Umbilical cord (tissue), 1 donor: ENCODE measurements around the gene WNT16. TPM values are rescaled to one million over a fixed set of nuclear protein-coding genes. Genes with fewer than 3 reads are reported as not detected.

Experiments used
- total RNA-seq: library from RNA; depleted of rRNA; stranded (reverse); fragments of >200 nt; gene quantifications from one replicate; pipeline ENCODE4 v1.2.3, GENCODE V29; 2014; ENCODE audit warnings: low replicate concordance; ENCODE audit not compliant: insufficient read depth

Gene WNT16
- total RNA-seq, 1 donor from 2014 or later = 14.7 TPM

Other genes with a start within 250 kb of the WNT16 start
- gene FAM3C, start 67.3 kb downstream of the WNT16 start, total RNA-seq = 65.5 TPM